ENCODE data around the gene BCAN.
A peak's percentile ranks its signal among the peaks of the same experiment; 100 is the strongest.
"Not testable (repeated sequence)": the region's sequence is repeated elsewhere in the genome, so short reads cannot be mapped to it uniquely, and the experiment has no call there.

BCAN gene

GRCh38 chr1:156601122-156601830 is 40.6 kb upstream of the BCAN start, which contains the start of gene GPATCH4:
Gene GPATCH4 (minus strand): TSS chr1:156601479.
- H3K9me3 ChIP-seq (replicated peaks; ENCODE audit: insufficient read depth, low read length): no peaks in the 10 kb centered on the region
- H2AFZ ChIP-seq (ENCODE audit: low read length): peak within 1 kb of the TSS; percentile 92
- peaks cover 12% of the 10 kb centered on the region for H3F3A ChIP-seq (ENCODE audit: insufficient read depth, low read length)
- no peaks in the 10 kb centered on the region for H3K9me2 ChIP-seq (replicated peaks; ENCODE audit: insufficient read depth, low read length)
- H3K79me2 ChIP-seq (ENCODE audit: low read length): peaks cover 54% of the 10 kb centered on the region
- DNase-seq: peak; percentile 87
- H3K27ac ChIP-seq (ENCODE audit: low read length): peak within 1 kb of the TSS; percentile 44
- H3K9ac ChIP-seq (ENCODE audit: low read length): peak within 1 kb of the TSS; percentile 68
- H4K20me1 ChIP-seq (ENCODE audit: insufficient read depth, low read length): no peaks in the 10 kb centered on the region
- H3K4me1 ChIP-seq (ENCODE audit: low read length): peaks cover 12% of the 10 kb centered on the region
- peak within 1 kb of the TSS; percentile 86 for H3K4me2 ChIP-seq (ENCODE audit: low read depth, low read length)
- no peak for TF ChIP-seq EZH2 (optimal IDR thresholded peaks at IDR 0.05; ENCODE audit: low read depth, low read length)
- no peak for TF ChIP-seq EZH2phosphoT487 (IDR thresholded peaks at IDR 0.05; ENCODE audit: low read length)
- TF ChIP-seq CTCF (IDR thresholded peaks at IDR 0.05; ENCODE audit: low read length): no peak
- H3K36me3 ChIP-seq (replicated peaks; ENCODE audit: insufficient read depth, low read length): peaks cover 15% of the 10 kb centered on the region; the same call in 1 of the 2 replicates
- H3K27me3 ChIP-seq (replicated peaks; ENCODE audit: insufficient read depth, low read length): no peaks in the 10 kb centered on the region
- peak within 1 kb of the TSS; percentile 84 for H3K4me3 ChIP-seq (ENCODE audit: low read length)

DNA sequence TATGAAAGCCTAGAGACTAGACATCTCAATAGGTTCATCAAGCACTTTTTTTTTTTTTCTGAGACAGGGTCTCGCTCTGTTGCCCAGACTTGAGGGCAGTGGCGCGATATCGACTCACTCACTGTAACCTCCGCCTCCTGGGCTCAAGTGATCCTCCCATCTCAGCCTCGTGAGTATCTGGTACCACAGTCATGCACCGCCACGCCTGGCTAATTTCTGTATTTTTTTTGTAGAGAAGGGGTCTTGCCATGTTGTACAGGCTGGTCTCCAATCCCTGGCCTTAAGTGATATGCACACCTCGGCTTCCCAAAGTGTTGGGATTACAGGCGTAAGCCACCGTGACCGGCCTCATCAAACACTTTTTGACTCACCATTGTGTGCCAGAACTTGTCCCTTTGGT is 40.0 kb upstream of the BCAN start:
- Histone ChIP-seq H3K9ac (ENCODE audit: low read length) (peak overlapping the region; percentile 68), H3K9me3 (replicated peaks; ENCODE audit: insufficient read depth, low read length) (no peaks in the 10 kb centered on the region), H2AFZ (ENCODE audit: low read length) (peak overlapping the region; percentile 92), H4K20me1 (ENCODE audit: insufficient read depth, low read length) (no peaks in the 10 kb centered on the region), H3K36me3 (replicated peaks; ENCODE audit: insufficient read depth, low read length) (peaks cover 12% of the 10 kb centered on the region; the same call in 1 of the 2 replicates), H3K27ac (ENCODE audit: low read length) (no peak overlapping the region; the same call in 1 of the 2 replicates), H3K4me1 (ENCODE audit: low read length) (peaks cover 12% of the 10 kb centered on the region), H3K79me2 (ENCODE audit: low read length) (peaks cover 48% of the 10 kb centered on the region), H3F3A (ENCODE audit: insufficient read depth, low read length) (peaks cover 12% of the 10 kb centered on the region), H3K4me2 (ENCODE audit: low read depth, low read length) (peak overlapping the region; percentile 86), H3K9me2 (replicated peaks; ENCODE audit: insufficient read depth, low read length) (no peaks in the 10 kb centered on the region), H3K27me3 (replicated peaks; ENCODE audit: insufficient read depth, low read length) (0 out of 2 replicates have a peak, but pooled peaks cover 3% of the 10 kb centered on the region), H3K4me3 (ENCODE audit: low read length) (peak overlapping the region; percentile 84)
- DNase-seq: peak; percentile 45
- TF ChIP-seq EZH2 (optimal IDR thresholded peaks at IDR 0.05; ENCODE audit: low read depth, low read length): no peak
- TF ChIP-seq CTCF (IDR thresholded peaks at IDR 0.05; ENCODE audit: low read length): no peak
- no peak for TF ChIP-seq EZH2phosphoT487 (IDR thresholded peaks at IDR 0.05; ENCODE audit: low read length)

- peak overlapping the region; percentile 27; the same call in 1 of the 2 replicates for H3K4me2 ChIP-seq (ENCODE audit: low read depth, low read length)
- H3F3A ChIP-seq (ENCODE audit: insufficient read depth, low read length): peaks cover 10% of the 10 kb centered on the region
- no peaks in the 10 kb centered on the region for H3K9me3 ChIP-seq (replicated peaks; ENCODE audit: insufficient read depth, low read length)
- H3K27me3 ChIP-seq (replicated peaks; ENCODE audit: insufficient read depth, low read length): 0 out of 2 replicates have a peak, but pooled peaks cover 7% of the 10 kb centered on the region
- H2AFZ ChIP-seq (ENCODE audit: low read length): no peak overlapping the region
- no peak overlapping the region for H3K27ac ChIP-seq (ENCODE audit: low read length)
- peaks cover 41% of the 10 kb centered on the region for H3K79me2 ChIP-seq (ENCODE audit: low read length)
- DNase-seq: peak; percentile 46
- TF ChIP-seq EZH2 (optimal IDR thresholded peaks at IDR 0.05; ENCODE audit: low read depth, low read length): no peak
- TF ChIP-seq EZH2phosphoT487 (IDR thresholded peaks at IDR 0.05; ENCODE audit: low read length): no peak
- peak; percentile 61 for TF ChIP-seq CTCF (IDR thresholded peaks at IDR 0.05; ENCODE audit: low read length)
- no peaks in the 10 kb centered on the region for H4K20me1 ChIP-seq (ENCODE audit: insufficient read depth, low read length)
- no peak overlapping the region for H3K4me3 ChIP-seq (ENCODE audit: low read length)
- H3K4me1 ChIP-seq (ENCODE audit: low read length): peaks cover 12% of the 10 kb centered on the region
- H3K9ac ChIP-seq (ENCODE audit: low read length): no peak overlapping the region
- H3K36me3 ChIP-seq (replicated peaks; ENCODE audit: insufficient read depth, low read length): peaks cover 7% of the 10 kb centered on the region; the same call in 1 of the 2 replicates
- no peaks in the 10 kb centered on the region for H3K9me2 ChIP-seq (replicated peaks; ENCODE audit: insufficient read depth, low read length)
Measured at GRCh38 chr1:156602557-156602993, 39.3 kb upstream of the BCAN start.

DNA sequence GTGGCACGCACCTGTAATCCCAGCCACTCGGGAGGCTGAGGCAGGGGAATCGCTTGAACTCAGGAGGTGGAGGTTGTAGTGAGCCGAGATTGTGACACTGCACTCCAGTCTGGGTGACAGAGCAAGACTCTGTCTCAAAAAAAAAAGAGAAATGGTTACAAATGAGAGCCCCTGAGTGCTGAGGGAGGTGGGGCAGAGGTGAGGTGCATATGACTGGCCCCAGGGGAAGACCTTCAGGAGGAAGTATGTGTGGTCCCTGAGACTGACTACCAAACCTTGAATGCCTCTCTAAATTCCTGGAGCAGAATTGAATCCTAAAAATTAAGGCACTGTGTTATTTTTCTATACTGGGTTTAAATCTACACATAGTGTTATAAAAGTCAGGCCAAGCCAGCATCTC is 34.6 kb upstream of the BCAN start:
- DNase-seq; H3K9me2 ChIP-seq (replicated peaks; ENCODE audit: insufficient read depth, low read length); H2AFZ ChIP-seq (ENCODE audit: low read length); H3K4me1 ChIP-seq (ENCODE audit: low read length); H3K9ac ChIP-seq (ENCODE audit: low read length); H3F3A ChIP-seq (ENCODE audit: insufficient read depth, low read length); H3K9me3 ChIP-seq (replicated peaks; ENCODE audit: insufficient read depth, low read length); H3K27ac ChIP-seq (ENCODE audit: low read length); H3K4me2 ChIP-seq (ENCODE audit: low read depth, low read length); H3K36me3 ChIP-seq (replicated peaks; ENCODE audit: insufficient read depth, low read length); H3K4me3 ChIP-seq (ENCODE audit: low read length); H3K79me2 ChIP-seq (ENCODE audit: low read length); H4K20me1 ChIP-seq (ENCODE audit: insufficient read depth, low read length): not testable (repeated sequence)
- peaks cover 26% of the 10 kb centered on the region for H3K27me3 ChIP-seq (replicated peaks; ENCODE audit: insufficient read depth, low read length)
